ENCODE data around the gene GNB5.

The GNB5 gene

GRCh38 chr15:52112203-52112750 lies 78.9 kb downstream of the GNB5 start:
- TF ChIP-seq CTCF (IDR thresholded peaks at IDR 0.05; ENCODE audit: low read depth, low read length) = no peak
- peak overlapping the region; percentile 45 for H3K4me3 ChIP-seq (ENCODE audit: low read depth, low read length)

GRCh38 chr15:52111517-52112202 lies 79.5 kb downstream of the GNB5 start:
- H3K4me3 ChIP-seq (ENCODE audit: low read depth, low read length) = peak overlapping the region; percentile 45
- no peak for TF ChIP-seq CTCF (IDR thresholded peaks at IDR 0.05; ENCODE audit: low read depth, low read length)

- H3K4me3 ChIP-seq (ENCODE audit: low read depth, low read length) = no peak overlapping the region
- no peak for TF ChIP-seq CTCF (IDR thresholded peaks at IDR 0.05; ENCODE audit: low read depth, low read length)
These were observed 81.4 kb downstream of the GNB5 start for GRCh38 chr15:52109559-52110451.

- H3K4me3 ChIP-seq (ENCODE audit: low read depth, low read length) = no peak overlapping the region
- TF ChIP-seq CTCF (IDR thresholded peaks at IDR 0.05; ENCODE audit: low read depth, low read length) = no peak
These were observed 84.0 kb downstream of the GNB5 start for GRCh38 chr15:52107238-52107637.

- no peak for TF ChIP-seq CTCF (IDR thresholded peaks at IDR 0.05; ENCODE audit: low read depth, low read length)
- no peak overlapping the region for H3K4me3 ChIP-seq (ENCODE audit: low read depth, low read length)
These were observed 84.6 kb downstream of the GNB5 start for GRCh38 chr15:52106641-52107040.

- no peak overlapping the region for H3K4me3 ChIP-seq (ENCODE audit: low read depth, low read length)
- TF ChIP-seq CTCF (IDR thresholded peaks at IDR 0.05; ENCODE audit: low read depth, low read length) = no peak
These were observed 85.3 kb downstream of the GNB5 start for GRCh38 chr15:52105846-52106245.
